SK-N-SH (cell line): ENCODE data around the gene ARHGEF11. TPM values are rescaled to one million over a fixed set of nuclear protein-coding genes. Genes with fewer than 3 reads are reported as not detected.

ENCODE experiments used
- CTCF ChIA-PET: fragments of 300-600, 350-600 bp; formaldehyde crosslinking; extraction: SDS; loops from one replicate; lab custom pipeline; 2021; lab: Yijun Ruan, JAX
- POLR2A ChIA-PET: fragments of 350-600 bp; sonication (Branson Sonifier 250); formaldehyde crosslinking; extraction: SDS; loops from one replicate; lab custom pipeline; 2020; ENCODE audit warnings: antibody characterized with exemption, inconsistent platforms; lab: Yijun Ruan, JAX
- DNase-seq: peaks from one replicate; pipeline ENCODE4 v3.0.0; 2012
- H2AFZ ChIP-seq: fragments of 200-600 bp; sonication (generic); 2 replicates; pipeline ENCODE4 v1.8.1; 2016; ENCODE audit warnings: antibody characterized with exemption, mild to moderate bottlenecking, low read depth
- H3F3A ChIP-seq: fragments of 200-600 bp; sonication (generic); replicated peaks from 2 replicates; pipeline ENCODE3; 2016; ENCODE audit warnings: antibody characterized with exemption, mild to moderate bottlenecking; ENCODE audit not compliant: insufficient read depth
- H3K27ac ChIP-seq, 2 experiments: fragments of 200-500 bp in 1 of 2; fragments of 200-600 bp in 1 of 2; sonication (Bioruptor generic) in 1 of 2; sonication (generic), shearing (Covaris generic) in 1 of 2; 2 replicates each; pipeline versions ENCODE4 v1.5.1 to v1.6.1; 2014 to 2016; ENCODE audit warnings: low read depth in 2 of 2, inconsistent platforms in 1 of 2, low read length in 1 of 2, mild to moderate bottlenecking in 1 of 2, mixed read lengths in 1 of 2
- H3K27me3 ChIP-seq: fragments of 200-600 bp; sonication (generic), shearing (Covaris generic); 2 replicates; pipeline ENCODE4 v1.6.1; 2016; ENCODE audit warnings: mixed run types; ENCODE audit not compliant: insufficient read depth
- H3K36me3 ChIP-seq, 2 experiments: fragments of 200-500 bp in 1 of 2; fragments of 200-600 bp in 1 of 2; sonication (Bioruptor generic) in 1 of 2; sonication (generic) in 1 of 2; replicated peaks in 1 of 2; 2 replicates each; pipeline versions ENCODE3 to v1.5.1; 2014 to 2016; ENCODE audit warnings: low read length in 1 of 2, mild to moderate bottlenecking in 1 of 2; ENCODE audit not compliant: insufficient read depth in 2 of 2, control insufficient read depth in 1 of 2
- H3K4me1 ChIP-seq, 2 experiments: fragments of 200-500 bp in 1 of 2; fragments of 200-600 bp in 1 of 2; sonication (Bioruptor generic) in 1 of 2; sonication (generic), shearing (Covaris generic) in 1 of 2; 2 replicates each; pipeline versions ENCODE4 v1.5.1 to v1.6.1; 2014 to 2016; ENCODE audit warnings: low read depth in 1 of 2, low read length in 1 of 2, mixed run types in 1 of 2; ENCODE audit not compliant: insufficient read depth in 2 of 2, control insufficient read depth in 1 of 2
- H3K4me2 ChIP-seq: fragments of 200-600 bp; sonication (generic), shearing (Covaris generic); 2 replicates; pipeline ENCODE4 v1.6.1; 2017; ENCODE audit warnings: mixed run types
- H3K4me3 ChIP-seq, 2 experiments: fragments of 200-500 bp in 1 of 2; fragments of 200-600 bp in 1 of 2; sonication (Bioruptor generic) in 1 of 2; sonication (generic), shearing (Covaris generic) in 1 of 2; 2 replicates each; pipeline versions ENCODE4 v1.5.1 to v1.8.1; 2014 to 2016; ENCODE audit warnings: low read depth in 2 of 2, inconsistent platforms in 1 of 2, low read length in 1 of 2, mild to moderate bottlenecking in 1 of 2, mixed read lengths in 1 of 2, moderate library complexity in 1 of 2
- H3K79me2 ChIP-seq: fragments of 200-600 bp; sonication (generic); 2 replicates; pipeline ENCODE4 v1.8.1; 2017; ENCODE audit warnings: mild to moderate bottlenecking; ENCODE audit not compliant: insufficient read depth
- H3K9ac ChIP-seq: fragments of 200-600 bp; sonication (generic); 2 replicates; pipeline ENCODE4 v1.6.1; 2017; ENCODE audit warnings: mixed run types
- H3K9me2 ChIP-seq: fragments of 200-600 bp; sonication (generic); 2 replicates; pipeline ENCODE4 v1.6.1; 2017; ENCODE audit warnings: mixed run types
- H3K9me3 ChIP-seq: fragments of 200-600 bp; sonication (generic); 2 replicates; pipeline ENCODE4 v1.6.1; 2017; ENCODE audit warnings: mixed run types, mild to moderate bottlenecking, moderate library complexity
- H4K20me1 ChIP-seq: fragments of 200-600 bp; sonication (generic); 2 replicates; pipeline ENCODE4 v1.6.1; 2017; ENCODE audit warnings: mild to moderate bottlenecking, mixed run types; ENCODE audit not compliant: insufficient read depth
- CHD2 ChIP-seq: fragments of 150-350 bp; IDR thresholded peaks from 2 replicates; pipeline ENCODE4 v1.6.1; 2018; ENCODE audit warnings: low read length; ENCODE audit not compliant: partially characterized antibody
- ELF1 ChIP-seq: IDR thresholded peaks from 2 replicates; pipeline ENCODE4 v1.4.0; 2012
- FOSL2 ChIP-seq: IDR thresholded peaks from 2 replicates; pipeline ENCODE4 v1.4.0; 2012; ENCODE audit warnings: low read depth, mild to moderate bottlenecking, moderate library complexity, borderline replicate concordance
- FOXM1 ChIP-seq: IDR thresholded peaks from 2 replicates; pipeline ENCODE4 v1.4.0; 2012; ENCODE audit warnings: low read depth, mild to moderate bottlenecking
- GATA2 ChIP-seq: sonication (generic); formaldehyde crosslinking; IDR thresholded peaks from 2 replicates; pipeline ENCODE4 v1.5.0; 2020; ENCODE audit warnings: mild to moderate bottlenecking, missing genetic modification reagents
- JUND ChIP-seq: IDR thresholded peaks from 2 replicates; pipeline ENCODE4 v1.4.0; 2012
- MXI1 ChIP-seq: IDR thresholded peaks from 2 replicates; pipeline ENCODE4 v1.6.1; 2012; ENCODE audit warnings: mild to moderate bottlenecking, low read depth, low read length, improper control_type of control experiment
- NRF1 ChIP-seq: IDR thresholded peaks from 2 replicates; pipeline ENCODE4 v1.6.1; 2012; ENCODE audit warnings: low read depth, mild to moderate bottlenecking, low read length
- POLR2AphosphoS5 ChIP-seq: IDR thresholded peaks from 2 replicates; pipeline ENCODE4 v1.6.1; 2012; ENCODE audit warnings: low read depth, low read length
- RAD21 ChIP-seq: IDR thresholded peaks from 2 replicates; pipeline ENCODE4 v1.6.1; 2012; ENCODE audit warnings: mild to moderate bottlenecking, low read length
- RCOR1 ChIP-seq: fragments of 150-350 bp; IDR thresholded peaks from 2 replicates; pipeline ENCODE4 v1.6.1; 2017; ENCODE audit warnings: antibody characterized with exemption, low read length
- RFX5 ChIP-seq: IDR thresholded peaks from 2 replicates; pipeline ENCODE4 v1.6.1; 2012; ENCODE audit warnings: mild to moderate bottlenecking, improper control_type of control experiment, low read length
- RXRA ChIP-seq: IDR thresholded peaks from 2 replicates; pipeline ENCODE4 v1.4.0; 2012; ENCODE audit warnings: low read depth, mild to moderate bottlenecking, borderline replicate concordance
- SMC3 ChIP-seq: IDR thresholded peaks from 2 replicates; pipeline ENCODE4 v1.6.1; 2012; ENCODE audit warnings: low read depth, low read length, improper control_type of control experiment
- TAF1 ChIP-seq: IDR thresholded peaks from 2 replicates; pipeline ENCODE4 v1.6.1; 2012; ENCODE audit warnings: low read depth, mild to moderate bottlenecking, low read length, moderate library complexity, borderline replicate concordance
- TCF12 ChIP-seq: IDR thresholded peaks from 2 replicates; pipeline ENCODE4 v1.4.0; 2012
- TEAD4 ChIP-seq: IDR thresholded peaks from 2 replicates; pipeline ENCODE4 v1.4.0; 2012; ENCODE audit warnings: mild to moderate bottlenecking, borderline replicate concordance; ENCODE audit not compliant: insufficient read depth
- WGBS: methylation state at CpG from one replicate; pipeline ENCODE4 v1.1.6; 2017; ENCODE audit warnings: low lambda C conversion rate; 5-methylcytosine and 5-hydroxymethylcytosine counted together
- polyA plus RNA-seq, 3 experiments: library from polyadenylated mRNA; depleted of rRNA; stranded (reverse); fragments of >200 nt; gene quantifications; 2 replicates each; pipeline ENCODE4 v1.2.3, GENCODE V29; 2012
- TF ChIP-seq, protein P1 (sequence below): fragments of 150-350 bp; IDR thresholded peaks from 2 replicates; pipeline ENCODE4 v1.6.1; 2017; ENCODE audit warnings: antibody characterized with exemption, low read length, low read depth, borderline replicate concordance
- TF ChIP-seq, protein P2 (sequence below): IDR thresholded peaks from 2 replicates; pipeline ENCODE4 v1.6.1; 2012; ENCODE audit warnings: mild to moderate bottlenecking, low read depth, low read length, moderate library complexity
- TF ChIP-seq, protein P3 (sequence below): IDR thresholded peaks from 2 replicates; pipeline ENCODE4; 2012

Gene ARHGEF11
- polyA plus RNA-seq, 1 of the 3 experiments (the other 2 are of a cell fraction): 19.0 TPM

DNA sequence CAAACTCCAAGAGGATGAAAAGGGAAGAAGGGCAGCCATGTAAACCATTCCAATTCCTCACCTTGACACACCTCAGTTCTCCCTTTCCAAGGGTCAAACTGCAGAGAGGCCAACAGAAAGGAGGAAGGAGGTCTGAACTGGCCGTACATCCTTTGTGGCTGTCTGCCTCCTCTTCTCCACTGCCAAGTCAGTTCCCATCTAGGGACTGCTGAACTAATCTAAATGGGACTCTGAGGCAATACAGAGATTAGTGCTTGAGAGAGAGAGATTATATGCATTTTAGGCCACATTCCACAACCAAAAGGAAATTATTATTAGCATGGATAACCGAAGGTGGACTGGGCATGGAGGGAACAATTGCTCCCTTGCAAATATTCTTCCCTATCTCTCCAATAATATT is 2.7 kb downstream of the ARHGEF11 start:
- Histone ChIP-seq H3K9me3 (no peaks in the 10 kb centered on the region), H3K4me1 (peaks cover 15 to 30% of the 10 kb centered on the region in 2 experiments), H3K27me3 (no peaks in the 10 kb centered on the region), H3K9me2 (no peaks in the 10 kb centered on the region), H3K9ac (no peak overlapping the region), H2AFZ (no peak overlapping the region), H3F3A (peaks cover 5% of the 10 kb centered on the region), H3K79me2 (peaks cover 72% of the 10 kb centered on the region), H3K4me2 (peak overlapping the region; percentile 88), H3K27ac (no peak overlapping the region), H4K20me1 (peaks cover 56% of the 10 kb centered on the region), H3K4me3 (peak overlapping the region in 1 of 2 experiments; percentile 66; a peak in 1 of 4 replicates), H3K36me3 (peaks cover 0 to 10% of the 10 kb centered on the region in 2 experiments)
- TF ChIP-seq MXI1: no peak
- TF ChIP-seq ELF1: no peak
- TF ChIP-seq FOXM1: no peak
- ChIA-PET CTCF (no interaction called here), POLR2A (no interaction called here)
- WGBS: 96% methylated on average over 2 of the region's 2 CpGs
- no peak for DNase-seq

DNA sequence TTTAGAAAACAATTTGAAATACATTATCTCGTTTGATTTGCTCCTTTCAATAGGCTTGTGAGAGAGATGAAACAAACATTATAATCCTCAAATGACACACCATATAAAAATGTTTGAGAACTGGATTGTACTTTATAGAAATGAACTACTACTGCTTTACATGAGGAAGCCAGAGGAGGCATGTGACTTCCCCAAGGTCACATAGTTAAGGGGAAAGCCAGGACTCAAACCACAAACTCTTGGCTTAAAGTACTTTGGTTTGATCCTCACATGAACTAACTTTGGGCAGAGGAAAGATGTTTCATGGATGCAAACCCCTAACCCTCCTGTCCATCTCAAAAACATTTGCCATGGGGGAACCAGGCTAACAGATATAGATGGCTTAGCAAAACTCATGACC is 4.7 kb downstream of the ARHGEF11 start:
- Histone ChIP-seq H3K9me2 (no peaks in the 10 kb centered on the region), H4K20me1 (peaks cover 56% of the 10 kb centered on the region), H3K9me3 (no peaks in the 10 kb centered on the region), H2AFZ (no peak overlapping the region), H3K4me1 (peaks cover 15 to 30% of the 10 kb centered on the region in 2 experiments)
- DNase-seq: no peak
- CTCF ChIA-PET: interaction anchor here (0.6 to 2.1 kb wide), 4 partner anchors 14 to 353 kb away, joined by 3 to 9 read pairs (median 6); no protein-coding TSS in a partner anchor
- TF ChIP-seq CHD2: no peak
- no peak for TF ChIP-seq RAD21
- TF ChIP-seq ELF1: no peak
- no peak for TF ChIP-seq TAF1
- no peak for TF ChIP-seq TCF12
- TF ChIP-seq, protein P1, sequence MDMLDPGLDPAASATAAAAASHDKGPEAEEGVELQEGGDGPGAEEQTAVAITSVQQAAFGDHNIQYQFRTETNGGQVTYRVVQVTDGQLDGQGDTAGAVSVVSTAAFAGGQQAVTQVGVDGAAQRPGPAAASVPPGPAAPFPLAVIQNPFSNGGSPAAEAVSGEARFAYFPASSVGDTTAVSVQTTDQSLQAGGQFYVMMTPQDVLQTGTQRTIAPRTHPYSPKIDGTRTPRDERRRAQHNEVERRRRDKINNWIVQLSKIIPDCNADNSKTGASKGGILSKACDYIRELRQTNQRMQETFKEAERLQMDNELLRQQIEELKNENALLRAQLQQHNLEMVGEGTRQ: no peak
- TF ChIP-seq FOXM1: no peak
- no peak for TF ChIP-seq MXI1
- TF ChIP-seq GATA2 (CRISPR knock-in tag): no peak
- no peak for TF ChIP-seq POLR2AphosphoS5
- TF ChIP-seq SMC3: no peak
- no peak for TF ChIP-seq NRF1
- TF ChIP-seq RCOR1: no peak
- TF ChIP-seq, protein P2, sequence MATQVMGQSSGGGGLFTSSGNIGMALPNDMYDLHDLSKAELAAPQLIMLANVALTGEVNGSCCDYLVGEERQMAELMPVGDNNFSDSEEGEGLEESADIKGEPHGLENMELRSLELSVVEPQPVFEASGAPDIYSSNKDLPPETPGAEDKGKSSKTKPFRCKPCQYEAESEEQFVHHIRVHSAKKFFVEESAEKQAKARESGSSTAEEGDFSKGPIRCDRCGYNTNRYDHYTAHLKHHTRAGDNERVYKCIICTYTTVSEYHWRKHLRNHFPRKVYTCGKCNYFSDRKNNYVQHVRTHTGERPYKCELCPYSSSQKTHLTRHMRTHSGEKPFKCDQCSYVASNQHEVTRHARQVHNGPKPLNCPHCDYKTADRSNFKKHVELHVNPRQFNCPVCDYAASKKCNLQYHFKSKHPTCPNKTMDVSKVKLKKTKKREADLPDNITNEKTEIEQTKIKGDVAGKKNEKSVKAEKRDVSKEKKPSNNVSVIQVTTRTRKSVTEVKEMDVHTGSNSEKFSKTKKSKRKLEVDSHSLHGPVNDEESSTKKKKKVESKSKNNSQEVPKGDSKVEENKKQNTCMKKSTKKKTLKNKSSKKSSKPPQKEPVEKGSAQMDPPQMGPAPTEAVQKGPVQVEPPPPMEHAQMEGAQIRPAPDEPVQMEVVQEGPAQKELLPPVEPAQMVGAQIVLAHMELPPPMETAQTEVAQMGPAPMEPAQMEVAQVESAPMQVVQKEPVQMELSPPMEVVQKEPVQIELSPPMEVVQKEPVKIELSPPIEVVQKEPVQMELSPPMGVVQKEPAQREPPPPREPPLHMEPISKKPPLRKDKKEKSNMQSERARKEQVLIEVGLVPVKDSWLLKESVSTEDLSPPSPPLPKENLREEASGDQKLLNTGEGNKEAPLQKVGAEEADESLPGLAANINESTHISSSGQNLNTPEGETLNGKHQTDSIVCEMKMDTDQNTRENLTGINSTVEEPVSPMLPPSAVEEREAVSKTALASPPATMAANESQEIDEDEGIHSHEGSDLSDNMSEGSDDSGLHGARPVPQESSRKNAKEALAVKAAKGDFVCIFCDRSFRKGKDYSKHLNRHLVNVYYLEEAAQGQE: no peak
- no peak for TF ChIP-seq JUND
- TF ChIP-seq RFX5: no peak
- TF ChIP-seq FOSL2: no peak
- TF ChIP-seq RXRA: no peak
- no peak for TF ChIP-seq TEAD4
- TF ChIP-seq, protein P3, sequence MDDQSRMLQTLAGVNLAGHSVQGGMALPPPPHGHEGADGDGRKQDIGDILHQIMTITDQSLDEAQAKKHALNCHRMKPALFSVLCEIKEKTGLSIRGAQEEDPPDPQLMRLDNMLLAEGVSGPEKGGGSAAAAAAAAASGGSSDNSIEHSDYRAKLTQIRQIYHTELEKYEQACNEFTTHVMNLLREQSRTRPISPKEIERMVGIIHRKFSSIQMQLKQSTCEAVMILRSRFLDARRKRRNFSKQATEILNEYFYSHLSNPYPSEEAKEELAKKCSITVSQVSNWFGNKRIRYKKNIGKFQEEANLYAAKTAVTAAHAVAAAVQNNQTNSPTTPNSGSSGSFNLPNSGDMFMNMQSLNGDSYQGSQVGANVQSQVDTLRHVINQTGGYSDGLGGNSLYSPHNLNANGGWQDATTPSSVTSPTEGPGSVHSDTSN: no peak
- TF ChIP-seq, all 33 proteins: peak for 0
- Histone ChIP-seq H3K4me3 (no peak overlapping the region), H3K27me3 (no peaks in the 10 kb centered on the region), H3K79me2 (peaks cover 88% of the 10 kb centered on the region), H3F3A (peaks cover 5% of the 10 kb centered on the region), H3K36me3 (peaks cover 0 to 10% of the 10 kb centered on the region in 2 experiments), H3K9ac (no peak overlapping the region), H3K4me2 (no peak overlapping the region), H3K27ac (no peak overlapping the region)
- WGBS: 75% methylated on average over 1 of the region's 1 CpG
- POLR2A ChIA-PET: no interaction called here
